HL-60 (cell line): Measurements from ENCODE around the gene KPRP.

Experiments used
- DNase-seq, 2 experiments: peaks; one replicate each; pipeline ENCODE4 v3.0.0-alpha.2; 2010 to 2020; ENCODE audit warnings: low read depth in 1 of 2, low spot score in 1 of 2
- H3K27ac ChIP-seq: fragments of 250-450 bp; sonication (Bioruptor Pico); replicated peaks from 2 replicates; pipeline ENCODE4 v1.5.1; 2020; ENCODE audit warnings: mild to moderate bottlenecking, moderate library complexity
- H3K27me3 ChIP-seq: fragments of 250-450 bp; sonication (Bioruptor Pico); 2 replicates; pipeline ENCODE4 v1.5.1; 2021; ENCODE audit warnings: mild to moderate bottlenecking, moderate library complexity; ENCODE audit not compliant: insufficient read depth, poor library complexity, severe bottlenecking
- H3K4me3 ChIP-seq: replicated peaks from 2 replicates; pipeline ENCODE4 v1.5.1; 2011; ENCODE audit warnings: mild to moderate bottlenecking, control low read depth, low read length; ENCODE audit not compliant: insufficient read depth
- CTCF ChIP-seq: IDR thresholded peaks from one replicate; pipeline ENCODE4 v1.5.1; 2011; ENCODE audit warnings: low read length, control low read depth, inconsistent platforms; ENCODE audit not compliant: insufficient read depth
- GABPA ChIP-seq: IDR thresholded peaks from 2 replicates; pipeline ENCODE4 v1.6.1; 2012; ENCODE audit warnings: low read depth
- POLR2AphosphoS5 ChIP-seq: IDR thresholded peaks from 2 replicates; pipeline ENCODE4 v1.6.1; 2012; ENCODE audit warnings: low read depth
- REST ChIP-seq: IDR thresholded peaks from 2 replicates; pipeline ENCODE4 v1.6.1; 2012; ENCODE audit warnings: low read depth; ENCODE audit not compliant: insufficient replicate concordance
- SPI1 ChIP-seq: IDR thresholded peaks from 2 replicates; pipeline ENCODE4 v1.6.1; 2012; ENCODE audit warnings: low read depth, mild to moderate bottlenecking, borderline replicate concordance

Gene KPRP

GRCh38 chr1:152758636-152759035 is 811 bp downstream of the KPRP start:
- no peak overlapping the region for H3K27ac ChIP-seq
- H3K27me3 ChIP-seq, result no peaks in the 10 kb centered on the region
- DNase-seq, result no peak
- no peak overlapping the region for H3K4me3 ChIP-seq
- TF ChIP-seq CTCF, result no peak
- TF ChIP-seq POLR2AphosphoS5, result no peak
- TF ChIP-seq REST, result no peak
- TF ChIP-seq GABPA, result no peak

GRCh38 chr1:152759453-152760173 is 1.8 kb downstream of the KPRP start:
- DNase-seq, result no peak
- Histone ChIP-seq H3K27me3 (no peaks in the 10 kb centered on the region), H3K27ac (no peak overlapping the region), H3K4me3 (no peak overlapping the region)
- TF ChIP-seq REST (no peak), POLR2AphosphoS5 (no peak), SPI1 (no peak), CTCF (no peak), GABPA (no peak)

GRCh38 chr1:152760551-152761190 is 2.8 kb downstream of the KPRP start:
- no peaks in the 10 kb centered on the region for H3K27me3 ChIP-seq
- TF ChIP-seq REST, result no peak
- TF ChIP-seq POLR2AphosphoS5, result no peak
- no peak for TF ChIP-seq SPI1
- no peak for TF ChIP-seq GABPA
- TF ChIP-seq CTCF, result no peak
- H3K4me3 ChIP-seq, result no peak overlapping the region
- no peak overlapping the region for H3K27ac ChIP-seq
- no peak for DNase-seq
